Epithelial cell of proximal tubule (primary cell): ENCODE results near the gene NTHL1. TPM values are rescaled to one million over a fixed set of nuclear protein-coding genes. Genes with fewer than 3 reads are reported as not detected.
"Not testable (repeated sequence)": the region's sequence is repeated elsewhere in the genome, so short reads cannot be mapped to it uniquely, and the experiment has no call there.

Source experiments
- DNase-seq: peaks from one replicate; pipeline ENCODE4 v3.0.0-alpha.2; 2011; ENCODE audit warnings: low read depth
- H3K4me3 ChIP-seq: 2 replicates; pipeline ENCODE4 v1.5.1; 2011; ENCODE audit warnings: low read depth, mild to moderate bottlenecking, low read length
- CTCF ChIP-seq: conservative IDR thresholded peaks from 2 replicates; pipeline ENCODE4 v1.5.1; 2012; ENCODE audit warnings: low read depth, mild to moderate bottlenecking, low read length
- total RNA-seq: library from RNA; depleted of rRNA; stranded (reverse); fragments of >200 nt; gene quantifications from 2 replicates; pipeline ENCODE4 v1.2.3, GENCODE V29; 2015

The NTHL1 gene
- total RNA-seq, 1 donor from 2014 or later, result 61.2 TPM

DNA sequence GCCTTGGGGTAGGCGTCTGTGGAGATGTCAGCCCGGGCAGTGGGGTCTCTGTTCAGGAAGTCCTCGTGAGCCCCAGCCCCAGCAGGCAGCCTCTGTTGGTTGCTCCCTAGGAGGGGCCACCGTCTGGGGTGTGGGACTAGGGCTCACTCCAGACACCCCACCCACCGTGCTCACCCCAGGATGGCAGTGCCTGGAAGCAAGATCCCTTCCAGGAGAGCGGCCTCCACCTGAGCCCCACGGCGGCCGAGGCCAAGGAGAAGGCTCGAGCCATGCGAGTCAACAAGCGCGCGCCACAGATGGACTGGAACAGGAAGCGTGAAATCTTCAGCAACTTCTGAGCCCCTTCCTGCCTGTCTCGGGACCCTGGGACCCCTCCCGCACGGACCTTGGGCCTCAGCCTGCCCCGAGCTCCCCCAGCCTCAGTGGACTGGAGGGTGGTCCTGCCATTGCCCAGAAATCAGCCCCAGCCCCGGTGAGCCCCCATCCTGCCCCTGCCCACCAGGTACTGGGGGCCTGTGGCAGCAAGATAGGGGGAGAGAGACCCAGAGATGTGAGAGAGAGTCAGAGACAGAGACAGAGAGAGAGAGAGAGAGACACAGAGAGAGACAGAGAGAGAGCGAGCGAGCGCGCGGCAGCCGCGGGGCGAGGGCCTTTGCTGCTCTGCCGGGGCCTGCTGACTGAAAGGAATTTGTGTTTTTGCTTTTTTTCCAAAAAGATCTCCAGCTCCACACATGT lies 9.8 kb downstream of the NTHL1 start:
- H3K4me3 ChIP-seq, result no peak overlapping the region
- no peak for TF ChIP-seq CTCF
- DNase-seq, result no peak

GRCh38 chr16:2037115-2037514 lies 10.5 kb downstream of the NTHL1 start:
- no peak overlapping the region for H3K4me3 ChIP-seq
- no peak for TF ChIP-seq CTCF
- no peak for DNase-seq

GRCh38 chr16:2036200-2036966 lies 11.3 kb downstream of the NTHL1 start:
- H3K4me3 ChIP-seq, result no peak overlapping the region
- TF ChIP-seq CTCF, result no peak
- DNase-seq, result no peak

DNA sequence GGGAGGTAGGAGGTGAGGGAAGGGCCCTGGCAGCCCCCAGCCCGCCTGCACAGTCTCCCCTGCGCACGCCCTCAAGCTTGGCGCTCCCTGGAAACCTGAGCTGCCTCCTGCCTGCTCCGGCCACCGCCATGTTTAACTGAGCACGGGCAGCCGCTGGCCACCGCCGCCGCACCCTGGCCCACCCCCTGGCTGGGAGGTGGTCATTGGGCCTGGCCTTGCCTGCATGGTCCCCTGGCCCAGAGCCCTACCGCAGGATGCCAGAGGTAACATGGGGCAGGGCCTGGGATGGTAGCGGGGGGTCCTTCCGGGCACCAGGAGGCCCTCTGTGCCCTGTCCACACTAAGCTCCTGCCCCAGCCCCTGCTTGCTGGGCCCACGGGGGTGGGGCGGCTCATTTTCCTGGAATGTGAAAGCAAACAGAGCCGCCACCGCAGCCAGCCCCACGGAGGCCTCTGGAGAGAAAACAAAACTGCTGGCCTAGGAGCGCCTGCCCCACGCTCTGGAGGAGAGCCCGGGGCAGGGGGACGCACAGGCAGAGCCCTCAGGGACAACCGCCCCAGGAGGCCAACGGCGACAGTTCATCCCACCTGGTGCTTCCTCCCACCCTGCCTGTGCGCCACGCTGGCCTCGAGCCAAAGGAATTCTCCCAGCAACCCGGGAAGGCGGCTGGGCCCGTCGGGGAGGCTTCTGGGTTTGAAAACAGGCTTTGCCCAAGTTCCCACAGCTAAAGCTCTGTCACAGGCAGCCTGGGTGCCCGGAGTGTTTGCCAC lies 12.0 kb downstream of the NTHL1 start:
- TF ChIP-seq CTCF, result no peak
- no peak overlapping the region for H3K4me3 ChIP-seq

GRCh38 chr16:2034696-2035430 lies 12.8 kb downstream of the NTHL1 start:
- no peak overlapping the region for H3K4me3 ChIP-seq
- no peak for DNase-seq
- TF ChIP-seq CTCF, result no peak

More for the DNA sequence above, 12.0 kb downstream of the NTHL1 start:
- DNase-seq, result no peak

GRCh38 chr16:2033909-2034695 lies 13.5 kb downstream of the NTHL1 start:
- DNase-seq, result not testable (repeated sequence)

More at GRCh38 chr16:2033909-2034695, 13.5 kb downstream of the NTHL1 start:
- H3K4me3 ChIP-seq, result not testable (repeated sequence)
